HCT116 (cell line): Measurements from ENCODE around the gene LACC1. TPM values are rescaled to one million over a fixed set of nuclear protein-coding genes. Genes with fewer than 3 reads are reported as not detected.

Experiments used
- ATAC-seq: fragments of 200-7000 bp; cut with Tn5 transposase; 2 replicates; pipeline ENCODE4 v1.9.1; 2020; ENCODE audit warnings: mild to moderate bottlenecking, moderate library complexity
- BruUV-seq: library from RNA; stranded (reverse); fragments of 400-500 nt; replicated peaks from 2 replicates; lab custom pipeline; 2021; lab: Mats Ljungman, UMichigan
- CTCF ChIA-PET: fragments of 300-600 bp; sonication (Branson Sonifier 250); formaldehyde crosslinking; loops from one replicate; lab custom pipeline; 2021; ENCODE audit warnings: antibody characterized with exemption; lab: Charles Lee
- POLR2A ChIA-PET: fragments of 300-600, 350-600 bp; sonication (Branson Sonifier 250); formaldehyde crosslinking; loops from one replicate; lab custom pipeline; 2021; ENCODE audit warnings: antibody characterized with exemption; lab: Charles Lee
- RAD21 ChIA-PET, 2 experiments: fragments of 300-600 bp; sonication (Branson Sonifier 250); formaldehyde crosslinking; loops; one replicate each; lab custom pipeline; 2023; ENCODE audit warnings: low total read pairs in 2 of 2; ENCODE audit not compliant: uncharacterized antibody in 2 of 2, unreplicated experiment in 2 of 2, low non-redundant PET in 1 of 2; lab: Charles Lee
- DNase-seq: peaks from one replicate; pipeline ENCODE4 v3.0.0-alpha.2; 2010; ENCODE audit warnings: low read depth, low spot score
- H2AFZ ChIP-seq: fragments of 200-600 bp; shearing (Covaris generic), sonication (generic); 2 replicates; pipeline ENCODE4 v1.6.1; 2017; ENCODE audit warnings: low read depth, mixed run types, mixed read lengths, antibody characterized with exemption, low read length; ENCODE audit not compliant: poor library complexity, severe bottlenecking
- H3K27ac ChIP-seq: 2 replicates; pipeline ENCODE4 v1.5.1; 2012; ENCODE audit warnings: low read depth, low read length
- H3K27me3 ChIP-seq: fragments of 200-600 bp; sonication (generic); 2 replicates; pipeline ENCODE4 v1.6.1; 2016; ENCODE audit warnings: mixed run types, low read length, mixed read lengths; ENCODE audit not compliant: insufficient read depth
- H3K36me3 ChIP-seq, 2 experiments: fragments of 200-500 bp in 1 of 2; fragments of 200-600 bp in 1 of 2; sonication (Bioruptor generic) in 1 of 2; sonication (generic) in 1 of 2; 2 replicates each; pipeline versions ENCODE4 v1.5.1 to v1.6.1; 2014 to 2016; ENCODE audit warnings: low read length in 2 of 2, inconsistent platforms in 1 of 2, mixed read lengths in 1 of 2, mixed run types in 1 of 2; ENCODE audit not compliant: insufficient read depth in 2 of 2, control insufficient read depth in 1 of 2
- H3K4me1 ChIP-seq, 2 experiments: fragments of 200-600 bp in 1 of 2; sonication (generic) in 1 of 2; 2 replicates each; pipeline versions ENCODE4 v1.5.1 to v1.6.1; 2012 to 2017; ENCODE audit warnings: low read length in 2 of 2, inconsistent platforms in 1 of 2, mild to moderate bottlenecking in 1 of 2, mixed read lengths in 1 of 2, mixed run types in 1 of 2, moderate library complexity in 1 of 2; ENCODE audit not compliant: insufficient read depth in 2 of 2, control insufficient read depth in 1 of 2
- H3K4me2 ChIP-seq: fragments of 200-600 bp; sonication (generic); 2 replicates; pipeline ENCODE4 v1.6.1; 2017; ENCODE audit warnings: mixed run types, low read length, mixed read lengths
- H3K4me3 ChIP-seq, 2 experiments: fragments of 200-600 bp in 1 of 2; sonication (generic) in 1 of 2; replicated peaks in 1 of 2; 2 replicates each; pipeline ENCODE4 v1.5.1; 2011 to 2016; ENCODE audit warnings: low read length in 2 of 2, control low read depth in 1 of 2, low read depth in 1 of 2, mild to moderate bottlenecking in 1 of 2, mixed read lengths in 1 of 2, mixed run types in 1 of 2
- H3K79me2 ChIP-seq: fragments of 200-600 bp; sonication (generic); 2 replicates; pipeline ENCODE4 v1.6.1; 2017; ENCODE audit warnings: mild to moderate bottlenecking, mixed run types, low read length, moderate library complexity, mixed read lengths; ENCODE audit not compliant: insufficient read depth
- H3K9ac ChIP-seq: fragments of 200-600 bp; sonication (generic); 2 replicates; pipeline ENCODE4 v1.6.1; 2016; ENCODE audit warnings: low read length, mixed read lengths
- H3K9me2 ChIP-seq: fragments of 200-600 bp; sonication (generic), shearing (Covaris generic); 2 replicates; pipeline ENCODE4 v1.6.1; 2017; ENCODE audit warnings: mixed run types, mild to moderate bottlenecking, moderate library complexity; ENCODE audit not compliant: insufficient read depth
- H3K9me3 ChIP-seq, 2 experiments: fragments of 200-500 bp in 1 of 2; fragments of 200-600 bp in 1 of 2; sonication (Bioruptor generic) in 1 of 2; sonication (generic) in 1 of 2; 2 replicates each; pipeline ENCODE4 v1.6.1; 2014 to 2017; ENCODE audit warnings: low read length in 2 of 2, mixed read lengths in 2 of 2, inconsistent platforms in 1 of 2, low read depth in 1 of 2, mild to moderate bottlenecking in 1 of 2, mixed run types in 1 of 2, moderate library complexity in 1 of 2; ENCODE audit not compliant: control insufficient read depth in 1 of 2, insufficient read depth in 1 of 2
- H4K20me1 ChIP-seq: fragments of 200-600 bp; sonication (generic), shearing (Covaris generic); 2 replicates; pipeline ENCODE4 v1.6.1; 2017; ENCODE audit warnings: mixed run types, mild to moderate bottlenecking, moderate library complexity; ENCODE audit not compliant: insufficient read depth
- CEBPB ChIP-seq: IDR thresholded peaks from 2 replicates; pipeline ENCODE4 v1.6.1; 2012; ENCODE audit warnings: low read depth
- EGR1 ChIP-seq: IDR thresholded peaks from 2 replicates; pipeline ENCODE4 v1.6.1; 2012; ENCODE audit warnings: low read depth
- ELF1 ChIP-seq: IDR thresholded peaks from 2 replicates; pipeline ENCODE4 v1.6.1; 2012; ENCODE audit warnings: low read depth, borderline replicate concordance
- FOSL1 ChIP-seq: IDR thresholded peaks from 2 replicates; pipeline ENCODE4 v1.6.1; 2012; ENCODE audit warnings: low read depth
- JUND ChIP-seq: IDR thresholded peaks from 2 replicates; pipeline ENCODE4 v1.6.1; 2012
- POLR2A ChIP-seq: IDR thresholded peaks from 2 replicates; pipeline ENCODE4 v1.7.0; 2011; ENCODE audit warnings: borderline replicate concordance; ENCODE audit not compliant: insufficient read depth, insufficient read length; ENCODE audit errors: extremely low read depth
- POLR2AphosphoS5 ChIP-seq: IDR thresholded peaks from 2 replicates; pipeline ENCODE4 v1.6.1; 2011; ENCODE audit warnings: mild to moderate bottlenecking, low read depth, low read length, moderate library complexity
- RAD21 ChIP-seq: IDR thresholded peaks from 2 replicates; pipeline ENCODE4 v1.6.1; 2012; ENCODE audit warnings: low read depth, mild to moderate bottlenecking
- SIN3A ChIP-seq: IDR thresholded peaks from 2 replicates; pipeline ENCODE4 v1.6.1; 2012; ENCODE audit warnings: low read depth
- SP1 ChIP-seq: IDR thresholded peaks from 2 replicates; pipeline ENCODE4 v1.6.1; 2012; ENCODE audit warnings: low read depth
- intact Hi-C: fragments of 100-400 bp; cut with micrococcal nuclease; formaldehyde crosslinking; loops from 2 replicates; pipeline ENCODE4 v1.10.0; 2022
- total RNA-seq: library from RNA; stranded (reverse); gene quantifications from one replicate; pipeline ENCODE4 v1.2.1, GENCODE V29; 2021; ENCODE audit not compliant: unreplicated experiment
- TF ChIP-seq, protein P1 (sequence below): IDR thresholded peaks from 2 replicates; pipeline ENCODE4 v1.6.1; 2012
- TF ChIP-seq, protein P2 (sequence below), 3 experiments: fragments of 200-600 bp in 1 of 3; sonication (generic) in 1 of 3; IDR thresholded peaks in 2 of 3; conservative IDR thresholded peaks in 1 of 3; 2 replicates each; pipeline ENCODE4 v1.5.1; 2012 to 2017; ENCODE audit warnings: low read depth in 2 of 3, low read length in 2 of 3, antibody characterized with exemption in 1 of 3, borderline replicate concordance in 1 of 3, control low read depth in 1 of 3, mild to moderate bottlenecking in 1 of 3, mixed read lengths in 1 of 3, mixed run types in 1 of 3, moderate library complexity in 1 of 3; ENCODE audit not compliant: insufficient read depth in 1 of 3
- TF ChIP-seq, protein P3 (sequence below): IDR thresholded peaks from 2 replicates; pipeline ENCODE4 v1.6.1; 2012

Gene LACC1
- total RNA-seq, 1 experiment from 2014 or later, result 2.6 TPM

- POLR2A ChIA-PET, result interaction anchor here (1.5 kb wide), 1 partner anchor 524 kb away, joined by 3 read pairs; no protein-coding TSS in a partner anchor
- no peak overlapping the region for H3K27ac ChIP-seq
- no TSS peak for BruUV-seq
- no peak overlapping the region for H3K4me3 ChIP-seq
- DNase-seq, result no peak
- no peaks in the 10 kb centered on the region for H3K36me3 ChIP-seq
- no peak overlapping the region for H3K9ac ChIP-seq
- no peak overlapping the region for H3K4me2 ChIP-seq
- CTCF ChIA-PET, result interaction anchor here (0.8 to 1.9 kb wide), 4 partner anchors 9 to 559 kb away, joined by 3 to 5 read pairs (median 4); no protein-coding TSS in a partner anchor
- H2AFZ ChIP-seq, result no peak overlapping the region
- H4K20me1 ChIP-seq, result no peaks in the 10 kb centered on the region
- intact Hi-C loops, result no loop called here
- H3K79me2 ChIP-seq, result no peaks in the 10 kb centered on the region
- no peaks in the 10 kb centered on the region for H3K9me2 ChIP-seq
- RAD21 ChIA-PET, result no interaction called here
- TF ChIP-seq POLR2AphosphoS5 (no peak), JUND (no peak), EGR1 (no peak), RAD21 (no peak), CEBPB (no peak), SP1 (no peak), SIN3A (no peak), POLR2A (no peak), FOSL1 (no peak)
- TF ChIP-seq, protein P1, sequence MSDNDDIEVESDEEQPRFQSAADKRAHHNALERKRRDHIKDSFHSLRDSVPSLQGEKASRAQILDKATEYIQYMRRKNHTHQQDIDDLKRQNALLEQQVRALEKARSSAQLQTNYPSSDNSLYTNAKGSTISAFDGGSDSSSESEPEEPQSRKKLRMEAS, result no peak
- TF ChIP-seq, all 23 proteins: peak for 0
- ATAC-seq, result no peak
- H3K27me3 ChIP-seq, result no peaks in the 10 kb centered on the region
- no peaks in the 10 kb centered on the region for H3K9me3 ChIP-seq
- peaks cover 0 to 7% of the 10 kb centered on the region in 2 experiments; a peak in 2 of 4 replicates for H3K4me1 ChIP-seq
Measured at GRCh38 chr13:43910856-43911255, 31.2 kb downstream of the LACC1 start.

DNA sequence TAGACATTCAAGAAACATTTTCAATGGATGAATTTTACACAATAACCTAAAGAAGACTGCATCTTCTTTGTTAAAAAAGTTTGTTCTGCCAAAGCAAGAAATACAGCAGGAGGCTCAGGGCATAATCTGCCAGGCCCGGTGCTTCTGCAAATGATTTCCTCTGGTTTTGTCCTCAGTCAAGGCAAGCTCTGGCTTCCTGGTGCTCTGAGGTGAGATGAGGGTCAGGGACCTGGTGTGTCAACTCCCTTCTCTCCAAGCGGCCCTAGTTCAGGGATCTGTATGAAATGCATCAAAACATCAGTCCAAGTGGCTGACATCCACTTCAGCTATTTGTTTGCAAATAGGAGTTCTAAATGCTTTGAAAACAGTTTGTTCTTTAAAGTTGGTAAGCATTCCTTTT, 31.6 kb downstream of the LACC1 start:
- no peaks in the 10 kb centered on the region for H3K79me2 ChIP-seq
- no peak overlapping the region for H2AFZ ChIP-seq
- H3K4me1 ChIP-seq, result peaks cover 0 to 7% of the 10 kb centered on the region in 2 experiments; a peak in 2 of 4 replicates
- ChIA-PET CTCF (interaction anchor here (0.8 to 1.9 kb wide), 4 partner anchors 10 to 558 kb away, joined by 3 to 5 read pairs (median 4); no protein-coding TSS in a partner anchor), RAD21 (no interaction called here), POLR2A (interaction anchor here (1.5 kb wide), 2 partner anchors 524 to 526 kb away, joined by 3 to 5 read pairs; no protein-coding TSS in a partner anchor)
- no peaks in the 10 kb centered on the region for H4K20me1 ChIP-seq
- no peaks in the 10 kb centered on the region for H3K9me2 ChIP-seq
- H3K36me3 ChIP-seq, result no peaks in the 10 kb centered on the region
- intact Hi-C loops, result no loop called here
- H3K27me3 ChIP-seq, result no peaks in the 10 kb centered on the region
- no peak overlapping the region for H3K4me3 ChIP-seq
- no TSS peak for BruUV-seq
- no peak overlapping the region for H3K27ac ChIP-seq
- no peak for DNase-seq
- TF ChIP-seq, protein P2, sequence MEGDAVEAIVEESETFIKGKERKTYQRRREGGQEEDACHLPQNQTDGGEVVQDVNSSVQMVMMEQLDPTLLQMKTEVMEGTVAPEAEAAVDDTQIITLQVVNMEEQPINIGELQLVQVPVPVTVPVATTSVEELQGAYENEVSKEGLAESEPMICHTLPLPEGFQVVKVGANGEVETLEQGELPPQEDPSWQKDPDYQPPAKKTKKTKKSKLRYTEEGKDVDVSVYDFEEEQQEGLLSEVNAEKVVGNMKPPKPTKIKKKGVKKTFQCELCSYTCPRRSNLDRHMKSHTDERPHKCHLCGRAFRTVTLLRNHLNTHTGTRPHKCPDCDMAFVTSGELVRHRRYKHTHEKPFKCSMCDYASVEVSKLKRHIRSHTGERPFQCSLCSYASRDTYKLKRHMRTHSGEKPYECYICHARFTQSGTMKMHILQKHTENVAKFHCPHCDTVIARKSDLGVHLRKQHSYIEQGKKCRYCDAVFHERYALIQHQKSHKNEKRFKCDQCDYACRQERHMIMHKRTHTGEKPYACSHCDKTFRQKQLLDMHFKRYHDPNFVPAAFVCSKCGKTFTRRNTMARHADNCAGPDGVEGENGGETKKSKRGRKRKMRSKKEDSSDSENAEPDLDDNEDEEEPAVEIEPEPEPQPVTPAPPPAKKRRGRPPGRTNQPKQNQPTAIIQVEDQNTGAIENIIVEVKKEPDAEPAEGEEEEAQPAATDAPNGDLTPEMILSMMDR (IDR thresholded peaks at IDR 0.05 in 2 of 3, conservative IDR thresholded peaks at IDR 0.05 in 1 of 3; ENCODE audit: borderline replicate concordance in 1 of 3, insufficient read depth in 1 of 3, low read depth in 2 of 3, low read length in 2 of 3), result no peak
- no peak for TF ChIP-seq ELF1
- TF ChIP-seq, protein P3, sequence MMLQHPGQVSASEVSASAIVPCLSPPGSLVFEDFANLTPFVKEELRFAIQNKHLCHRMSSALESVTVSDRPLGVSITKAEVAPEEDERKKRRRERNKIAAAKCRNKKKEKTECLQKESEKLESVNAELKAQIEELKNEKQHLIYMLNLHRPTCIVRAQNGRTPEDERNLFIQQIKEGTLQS, result no peak
- no peaks in the 10 kb centered on the region for H3K9me3 ChIP-seq
- ATAC-seq, result no peak
- H3K9ac ChIP-seq, result no peak overlapping the region
- H3K4me2 ChIP-seq, result no peak overlapping the region
